Stimulated activated CD4-positive, alpha-beta T cell treated with anti-CD3 and anti-CD28 coated beads, TNF-alpha, amount 100 ng/mL, for 1 hour (primary cell): ENCODE results near the gene HNF1A.
"Not testable (repeated sequence)": the region's sequence is repeated elsewhere in the genome, so short reads cannot be mapped to it uniquely, and the experiment has no call there.

Source experiments
- DNase-seq, 3 donors: peaks; one replicate each; pipeline ENCODE4 v3.0.0-alpha.2; 2020; ENCODE audit warnings: low read depth in 3 of 3, low spot score in 1 of 3

Gene HNF1A

DNA sequence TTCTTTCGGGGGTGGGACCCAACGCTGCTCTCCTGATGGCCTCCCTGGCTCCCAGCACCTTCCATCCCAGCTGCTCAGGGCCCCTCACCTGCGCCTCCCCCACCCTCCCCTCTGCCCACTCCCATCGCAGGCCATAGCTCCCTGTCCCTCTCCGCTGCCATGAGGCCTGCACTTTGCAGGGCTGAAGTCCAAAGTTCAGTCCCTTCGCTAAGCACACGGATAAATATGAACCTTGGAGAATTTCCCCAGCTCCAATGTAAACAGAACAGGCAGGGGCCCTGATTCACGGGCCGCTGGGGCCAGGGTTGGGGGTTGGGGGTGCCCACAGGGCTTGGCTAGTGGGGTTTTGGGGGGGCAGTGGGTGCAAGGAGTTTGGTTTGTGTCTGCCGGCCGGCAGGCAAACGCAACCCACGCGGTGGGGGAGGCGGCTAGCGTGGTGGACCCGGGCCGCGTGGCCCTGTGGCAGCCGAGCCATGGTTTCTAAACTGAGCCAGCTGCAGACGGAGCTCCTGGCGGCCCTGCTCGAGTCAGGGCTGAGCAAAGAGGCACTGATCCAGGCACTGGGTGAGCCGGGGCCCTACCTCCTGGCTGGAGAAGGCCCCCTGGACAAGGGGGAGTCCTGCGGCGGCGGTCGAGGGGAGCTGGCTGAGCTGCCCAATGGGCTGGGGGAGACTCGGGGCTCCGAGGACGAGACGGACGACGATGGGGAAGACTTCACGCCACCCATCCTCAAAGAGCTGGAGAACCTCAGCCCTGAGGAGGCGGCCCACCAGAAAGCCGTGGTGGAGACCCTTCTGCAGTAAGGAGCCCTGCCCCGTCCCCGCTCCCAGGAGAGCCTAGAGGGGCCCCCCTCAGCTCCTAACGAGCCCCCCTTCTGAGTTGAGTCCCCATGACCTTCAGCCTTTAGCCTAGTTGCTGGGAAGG, at the start of gene HNF1A:
HNF1A (plus strand) TSS at position 248 of the 924 bp plus-strand sequence; CDS start at position 474, 226 bp downstream.
- DNase-seq = no peak

- DNase-seq = no peak
Observed at GRCh38 chr12:120928864-120929652, 49.3 kb upstream of the HNF1A start.

DNA sequence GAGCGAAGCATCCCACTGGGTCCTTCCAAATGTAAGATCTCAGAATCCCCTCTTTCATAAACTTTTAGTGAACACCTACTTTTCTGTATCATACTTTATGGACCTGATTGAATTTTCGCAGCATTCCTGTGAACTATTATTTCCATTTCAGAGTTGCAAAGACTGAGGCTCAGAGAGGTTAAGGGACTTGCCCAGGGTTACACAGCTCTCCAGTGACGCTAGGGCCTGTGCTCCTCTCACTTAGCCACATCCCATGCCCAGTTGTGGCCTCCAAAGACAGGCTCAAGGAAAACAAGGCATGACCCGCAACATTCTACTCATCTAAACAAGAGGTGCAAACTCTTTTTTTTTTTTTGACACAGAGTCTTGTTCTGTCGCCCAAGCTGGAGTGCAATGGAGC, 48.3 kb upstream of the HNF1A start:
- no peak for DNase-seq

GRCh38 chr12:120932058-120932457, 46.3 kb upstream of the HNF1A start:
- DNase-seq = no peak

- DNase-seq = no peak
Observed at GRCh38 chr12:120932956-120933526, 45.3 kb upstream of the HNF1A start.

- DNase-seq = no peak
Observed at GRCh38 chr12:120933786-120934185, 44.6 kb upstream of the HNF1A start.

- DNase-seq = no peak
Observed at GRCh38 chr12:120936197-120936596, 42.1 kb upstream of the HNF1A start.

GRCh38 chr12:120938496-120938895, 39.8 kb upstream of the HNF1A start:
- no peak for DNase-seq

DNA sequence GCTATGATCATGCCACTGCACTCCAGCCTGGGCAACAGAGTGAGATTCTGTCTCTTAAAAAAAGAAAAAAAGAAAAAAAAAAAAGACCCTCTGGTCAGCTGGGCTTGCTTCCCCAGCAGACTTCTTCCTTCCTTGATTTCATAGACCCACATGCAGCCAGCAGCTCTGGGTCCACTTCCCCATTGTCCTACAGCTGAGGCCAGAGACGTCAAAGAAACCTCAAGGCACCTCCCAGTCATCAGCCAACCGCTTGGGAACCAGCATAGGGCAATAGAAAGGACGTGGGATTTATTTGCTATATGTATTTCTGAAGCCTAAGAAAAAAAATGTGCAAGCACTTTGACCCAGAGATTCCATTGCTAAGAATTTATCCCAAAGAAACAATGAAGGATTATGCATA, 38.8 kb upstream of the HNF1A start:
- no peak for DNase-seq

- DNase-seq = no peak
Observed at GRCh38 chr12:120940006-120940405, 38.3 kb upstream of the HNF1A start.

GRCh38 chr12:120940799-120941198, 37.5 kb upstream of the HNF1A start:
- DNase-seq = no peak

- DNase-seq = no peak
Observed at GRCh38 chr12:120941412-120941811, 36.9 kb upstream of the HNF1A start.

DNA sequence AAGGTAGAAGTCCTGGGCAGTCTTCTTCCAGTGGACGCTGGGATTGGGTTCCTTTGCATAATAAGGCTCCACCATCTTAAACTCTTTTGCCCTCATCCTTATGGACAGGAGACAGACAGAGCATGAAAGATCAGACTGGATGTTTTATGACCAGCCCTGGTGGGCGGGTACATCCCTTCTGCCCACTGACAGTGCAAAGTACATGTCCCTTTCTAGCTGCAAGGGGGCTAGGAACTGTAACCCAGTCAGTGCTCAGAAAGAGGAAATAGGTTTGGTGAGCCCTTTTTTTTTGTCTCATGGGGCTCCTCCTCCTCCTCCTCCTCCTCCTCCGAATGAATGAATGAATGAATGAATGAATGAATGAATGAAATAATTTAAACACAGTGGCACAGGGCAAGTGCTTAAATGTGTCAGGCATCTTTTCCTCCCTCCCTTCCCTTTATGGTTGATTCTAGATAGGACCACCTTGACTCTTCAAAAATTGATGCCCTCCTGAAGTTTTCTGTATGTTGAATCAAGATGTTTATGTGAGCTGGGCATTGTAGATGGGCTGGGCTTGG, 36.4 kb upstream of the HNF1A start:
- no peak for DNase-seq

DNA sequence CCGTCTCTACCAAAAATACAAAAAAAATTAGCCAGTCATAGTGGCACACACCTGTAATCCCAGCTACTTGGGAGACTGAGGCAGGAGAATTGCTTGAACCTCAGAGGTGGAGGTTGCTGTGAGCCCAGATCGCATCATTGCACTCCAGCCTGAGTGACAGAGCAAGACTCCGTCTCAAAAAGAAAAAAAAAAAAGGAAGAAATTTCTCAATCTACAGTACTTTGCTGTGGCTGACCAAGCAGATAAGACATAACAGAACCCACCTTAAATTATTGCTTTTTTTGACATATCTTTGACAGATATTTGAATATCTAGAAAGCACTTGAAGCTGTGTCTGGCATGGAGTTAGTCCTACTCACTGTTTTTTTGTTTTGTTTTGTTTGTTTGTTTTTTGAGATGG, 34.9 kb upstream of the HNF1A start:
- DNase-seq = no peak

DNA sequence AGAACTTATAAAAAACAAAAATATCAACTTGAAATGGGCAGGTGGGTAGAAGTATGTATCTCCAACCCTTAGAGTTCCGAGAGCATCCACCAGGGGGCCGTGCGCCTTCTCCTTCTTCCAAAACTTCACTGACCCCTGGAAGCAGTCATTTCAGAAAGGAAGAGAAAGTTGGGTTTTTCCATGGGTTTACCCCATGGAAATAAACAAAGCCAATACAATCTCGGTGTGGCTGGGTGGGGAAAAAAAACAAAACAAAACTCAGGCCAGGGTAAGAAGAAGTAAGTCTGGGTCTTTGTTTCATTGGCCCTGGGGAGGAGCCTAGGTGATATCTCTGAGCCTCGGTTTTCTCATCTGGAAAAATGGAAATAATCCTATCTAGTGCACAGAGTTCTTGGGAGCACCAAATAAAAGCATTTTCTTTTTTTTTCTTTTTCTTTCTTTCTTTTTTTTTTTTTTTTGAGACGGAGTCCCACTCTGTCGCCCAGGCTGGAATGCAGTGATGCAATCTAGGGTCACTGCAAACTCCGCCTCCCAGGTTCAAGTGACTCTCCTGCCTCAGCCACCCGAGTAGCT, 33.6 kb upstream of the HNF1A start:
- peak in 2 of 3 donors; percentile 29 to 62 for DNase-seq

DNA sequence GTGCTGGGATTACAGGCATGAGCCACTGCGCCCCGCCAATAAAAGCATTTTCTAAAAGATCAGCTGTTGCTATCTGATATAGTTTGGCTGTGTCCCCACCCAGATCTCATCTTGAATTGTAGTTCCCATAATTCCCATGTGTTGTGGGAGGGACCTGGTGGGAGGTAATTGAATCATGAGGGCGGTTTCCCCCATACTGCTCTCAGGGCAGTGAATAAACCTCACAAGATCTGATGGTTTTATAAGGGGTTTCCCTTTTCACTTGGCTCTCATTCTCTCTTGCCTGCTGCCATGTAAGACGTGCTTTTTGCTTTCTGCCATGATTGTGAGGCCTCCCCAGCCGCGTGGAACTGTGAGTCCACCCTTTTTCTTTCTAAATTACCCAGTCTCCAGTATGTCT, 32.8 kb upstream of the HNF1A start:
- DNase-seq = not testable (repeated sequence)

DNA sequence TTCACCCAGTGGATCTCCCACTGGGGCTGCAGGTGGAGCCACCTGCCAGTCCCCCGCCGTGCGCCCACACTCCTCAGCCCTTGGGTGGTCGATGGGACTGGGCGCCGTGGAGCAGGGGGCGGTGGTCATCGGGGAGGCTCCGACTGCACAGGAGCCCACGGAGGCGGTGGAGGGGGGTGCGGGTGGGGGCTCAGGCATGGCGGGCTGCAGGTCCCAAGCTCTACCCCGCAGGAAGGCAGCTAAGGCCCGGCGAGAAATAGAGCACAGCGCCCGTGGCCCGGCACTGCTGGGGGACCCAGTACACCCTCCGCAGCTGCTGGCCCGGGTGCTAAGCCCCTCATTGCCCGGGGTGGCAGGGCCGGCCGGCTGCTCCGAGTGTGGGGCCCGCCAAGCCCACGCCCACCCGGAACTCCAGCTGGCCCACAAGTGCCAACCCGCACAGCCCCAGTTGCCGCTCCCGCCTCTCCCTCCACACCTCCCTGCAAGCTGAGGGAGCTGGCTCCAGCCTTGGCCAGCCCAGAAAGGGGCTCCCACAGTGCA, 28.0 kb upstream of the HNF1A start:
- DNase-seq = not testable (repeated sequence)

DNA sequence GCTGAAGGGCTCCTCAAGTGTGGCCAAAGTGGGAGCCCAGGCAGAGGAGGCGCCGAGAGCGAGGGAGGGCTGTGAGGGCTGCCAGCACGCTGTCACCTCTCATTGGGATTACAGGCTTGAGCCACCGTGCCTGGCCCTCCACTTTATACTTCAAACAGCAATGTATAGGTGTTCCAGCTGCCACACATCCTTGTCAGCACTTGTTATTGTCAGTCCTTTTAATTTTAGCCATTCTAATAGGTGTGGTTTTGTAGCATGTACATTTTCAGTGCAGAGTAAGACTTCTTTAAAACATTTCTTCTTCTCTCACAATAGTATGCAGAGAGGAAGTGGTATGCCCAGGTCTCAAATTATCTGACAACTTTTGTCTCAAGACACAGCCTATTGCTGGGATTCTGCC, 27.5 kb upstream of the HNF1A start:
- DNase-seq = no peak

- no peak for DNase-seq
Observed at GRCh38 chr12:120955232-120955631, 23.1 kb upstream of the HNF1A start.

DNA sequence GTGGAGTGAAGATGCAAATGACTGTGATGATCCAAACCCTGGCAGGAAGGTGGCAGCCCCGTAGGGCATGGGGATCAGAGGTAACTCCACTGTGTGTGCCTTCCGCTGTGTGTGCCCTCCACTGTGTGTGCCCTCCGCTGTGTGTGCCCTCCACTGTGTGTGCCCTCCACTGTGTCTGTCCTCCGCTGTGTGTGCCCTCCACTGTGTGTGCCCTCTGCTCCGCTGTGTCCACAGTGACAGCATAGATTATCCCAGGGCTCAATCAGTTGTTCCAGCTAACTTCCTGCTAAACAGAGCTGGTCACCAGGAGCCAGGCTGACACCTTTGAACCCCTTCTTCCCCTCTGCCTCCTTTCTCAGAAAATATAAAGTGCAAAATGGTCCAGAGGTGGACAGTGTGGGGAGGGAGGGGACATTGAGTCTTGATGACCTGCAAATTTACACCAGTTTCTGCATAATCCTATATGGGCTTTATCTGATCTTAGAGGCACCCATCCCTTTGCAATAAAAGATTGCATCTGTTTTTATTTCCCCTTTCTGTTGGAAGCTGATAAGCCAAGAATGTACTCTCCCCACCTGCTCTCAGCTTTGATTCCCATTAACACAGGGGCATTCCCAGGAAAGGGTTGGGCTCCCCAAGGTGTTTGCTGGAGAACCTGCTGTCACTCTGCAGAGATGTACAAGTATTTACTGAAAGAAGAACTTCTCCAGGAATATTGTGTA, 21.6 kb upstream of the HNF1A start:
- DNase-seq = no peak
